Gastroesophageal sphincter (tissue), 4 donors: ENCODE measurements around the gene SLC7A6. TPM values are rescaled to one million over a fixed set of nuclear protein-coding genes. Genes with fewer than 3 reads are reported as not detected.
A peak's percentile ranks its signal among the peaks of the same experiment; 100 is the strongest.

Experiments used
- ATAC-seq: fragments of 150-250 bp; one replicate; pipeline ENCODE4 v1.9.1; 2016; ENCODE audit warnings: mild to moderate bottlenecking, moderate library complexity
- H3K27ac ChIP-seq, 4 donors: fragments of 200-600 bp; sonication (generic) in 3 of 4; 1 replicate in 3 of 4; 2 replicates in 1 of 4; pipeline ENCODE4 v1.5.1; 2016 to 2019
- H3K27me3 ChIP-seq: fragments of 200-600 bp; sonication (generic); one replicate; pipeline ENCODE4 v1.5.1; 2019
- H3K36me3 ChIP-seq, 2 donors: fragments of 200-600 bp; sonication (generic); one replicate each; pipeline ENCODE4 v1.5.1; 2019; ENCODE audit warnings: control low read depth in 1 of 2
- H3K4me1 ChIP-seq, 3 donors: fragments of 200-600 bp; sonication (generic); 1 replicate in 2 of 3; 2 replicates in 1 of 3; pipeline ENCODE4 v1.5.1; 2016 to 2019; ENCODE audit warnings: control low read depth in 2 of 3
- H3K4me3 ChIP-seq, 2 donors: fragments of 200-600 bp; sonication (generic); one replicate each; pipeline ENCODE4 v1.5.1; 2019; ENCODE audit warnings: mild to moderate bottlenecking in 1 of 2, moderate library complexity in 1 of 2
- H3K9me3 ChIP-seq, 3 donors: fragments of 200-600 bp; sonication (generic); one replicate each; pipeline ENCODE4 v1.5.1; 2017 to 2019; ENCODE audit warnings: control low read depth in 2 of 3
- EP300 ChIP-seq: sonication (generic); formaldehyde crosslinking; IDR thresholded peaks from one replicate; pipeline ENCODE4 v1.6.1; 2017; ENCODE audit warnings: antibody characterized with exemption, mild to moderate bottlenecking
- POLR2A ChIP-seq, 2 donors: fragments of 450-650 bp; IDR thresholded peaks; one replicate each; pipeline ENCODE4 v1.6.1; 2017; ENCODE audit warnings: antibody characterized with exemption in 2 of 2, mild to moderate bottlenecking in 2 of 2, moderate library complexity in 1 of 2
- POLR2AphosphoS5 ChIP-seq: sonication (generic); formaldehyde crosslinking; IDR thresholded peaks from one replicate; pipeline ENCODE4 v1.6.1; 2017; ENCODE audit warnings: antibody characterized with exemption
- WGBS, 2 donors: methylation state at CpG; one replicate each; pipeline ENCODE4 v1.1.5; 2018; ENCODE audit warnings: low coverage in 1 of 2; 5-methylcytosine and 5-hydroxymethylcytosine counted together
- total RNA-seq, 4 donors: library from RNA; depleted of rRNA; stranded (reverse); fragments of >200 nt; gene quantifications; one replicate each; pipeline ENCODE4 v1.1.0, GENCODE V29; 2016
- TF ChIP-seq, protein P1 (sequence below), 4 experiments: fragments of 200-600 bp in 2 of 4; fragments of 450-650 bp in 2 of 4; sonication (generic) in 1 of 4; IDR thresholded peaks; one replicate each; pipeline ENCODE4 v1.5.1; 2017 to 2019; ENCODE audit warnings: antibody characterized with exemption in 4 of 4, mild to moderate bottlenecking in 2 of 4, moderate library complexity in 2 of 4

Gene SLC7A6
- total RNA-seq, 4 donors from 2014 or later: 19.1 to 51.5 (median 33.7) TPM

GRCh38 chr16:68269793-68270192 is 5.5 kb downstream of the SLC7A6 start:
- ATAC-seq: no peak

DNA sequence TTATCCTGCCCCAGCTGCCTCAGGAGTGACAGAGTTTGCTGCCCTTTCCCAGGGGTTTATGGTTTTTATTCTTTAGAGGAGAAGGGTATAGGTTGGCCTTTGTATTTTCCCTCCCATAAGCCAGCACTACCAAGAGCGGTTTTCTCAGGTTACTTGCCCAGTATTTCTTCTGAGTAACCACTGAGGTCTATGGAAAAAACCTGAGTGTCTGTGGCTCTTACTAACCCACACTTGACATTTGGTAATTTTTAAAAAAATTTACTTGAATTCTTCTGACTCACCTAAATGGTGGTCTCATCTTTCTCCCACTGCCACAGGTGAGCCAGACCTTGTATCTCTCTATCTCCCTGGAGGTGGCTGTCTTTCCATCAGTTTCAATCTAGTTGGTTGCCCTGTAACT is 6.0 kb downstream of the SLC7A6 start:
- peaks cover 0 to 97% (median 14%) of the 10 kb centered on the region in 3 donors for H3K4me1 ChIP-seq
- H3K27ac ChIP-seq: no peak overlapping the region
- 0 to 40% methylated on average over 1 of the region's 1 CpG for WGBS, 2 donors
- H3K36me3 ChIP-seq: peaks cover 0 to 23% of the 10 kb centered on the region in 2 donors
- H3K4me3 ChIP-seq: no peak overlapping the region
- H3K27me3 ChIP-seq: no peaks in the 10 kb centered on the region
- H3K9me3 ChIP-seq: no peaks in the 10 kb centered on the region
- no peak for TF ChIP-seq POLR2AphosphoS5
- TF ChIP-seq POLR2A (IDR thresholded peaks at IDR 0.05): no peak
- TF ChIP-seq EP300: no peak
- TF ChIP-seq, protein P1, sequence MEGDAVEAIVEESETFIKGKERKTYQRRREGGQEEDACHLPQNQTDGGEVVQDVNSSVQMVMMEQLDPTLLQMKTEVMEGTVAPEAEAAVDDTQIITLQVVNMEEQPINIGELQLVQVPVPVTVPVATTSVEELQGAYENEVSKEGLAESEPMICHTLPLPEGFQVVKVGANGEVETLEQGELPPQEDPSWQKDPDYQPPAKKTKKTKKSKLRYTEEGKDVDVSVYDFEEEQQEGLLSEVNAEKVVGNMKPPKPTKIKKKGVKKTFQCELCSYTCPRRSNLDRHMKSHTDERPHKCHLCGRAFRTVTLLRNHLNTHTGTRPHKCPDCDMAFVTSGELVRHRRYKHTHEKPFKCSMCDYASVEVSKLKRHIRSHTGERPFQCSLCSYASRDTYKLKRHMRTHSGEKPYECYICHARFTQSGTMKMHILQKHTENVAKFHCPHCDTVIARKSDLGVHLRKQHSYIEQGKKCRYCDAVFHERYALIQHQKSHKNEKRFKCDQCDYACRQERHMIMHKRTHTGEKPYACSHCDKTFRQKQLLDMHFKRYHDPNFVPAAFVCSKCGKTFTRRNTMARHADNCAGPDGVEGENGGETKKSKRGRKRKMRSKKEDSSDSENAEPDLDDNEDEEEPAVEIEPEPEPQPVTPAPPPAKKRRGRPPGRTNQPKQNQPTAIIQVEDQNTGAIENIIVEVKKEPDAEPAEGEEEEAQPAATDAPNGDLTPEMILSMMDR (IDR thresholded peaks at IDR 0.05): no peak
- no peak for ATAC-seq

More at GRCh38 chr16:68269793-68270192, 5.5 kb downstream of the SLC7A6 start:
- H3K4me3 ChIP-seq: no peak overlapping the region
- no peaks in the 10 kb centered on the region for H3K27me3 ChIP-seq
- no peaks in the 10 kb centered on the region for H3K9me3 ChIP-seq
- H3K27ac ChIP-seq: no peak overlapping the region
- H3K4me1 ChIP-seq: peaks cover 0 to 96% (median 14%) of the 10 kb centered on the region in 3 donors
- peaks cover 0 to 19% of the 10 kb centered on the region in 2 donors for H3K36me3 ChIP-seq
- 100% methylated on average over 4 of the region's 4 CpGs; no CpG with 5 or more reads in 1 of the 2 donors for WGBS, 2 donors
- TF ChIP-seq POLR2AphosphoS5 (no peak), EP300 (no peak), POLR2A (IDR thresholded peaks at IDR 0.05) (no peak)
- TF ChIP-seq, protein P1 (IDR thresholded peaks at IDR 0.05): no peak

DNA sequence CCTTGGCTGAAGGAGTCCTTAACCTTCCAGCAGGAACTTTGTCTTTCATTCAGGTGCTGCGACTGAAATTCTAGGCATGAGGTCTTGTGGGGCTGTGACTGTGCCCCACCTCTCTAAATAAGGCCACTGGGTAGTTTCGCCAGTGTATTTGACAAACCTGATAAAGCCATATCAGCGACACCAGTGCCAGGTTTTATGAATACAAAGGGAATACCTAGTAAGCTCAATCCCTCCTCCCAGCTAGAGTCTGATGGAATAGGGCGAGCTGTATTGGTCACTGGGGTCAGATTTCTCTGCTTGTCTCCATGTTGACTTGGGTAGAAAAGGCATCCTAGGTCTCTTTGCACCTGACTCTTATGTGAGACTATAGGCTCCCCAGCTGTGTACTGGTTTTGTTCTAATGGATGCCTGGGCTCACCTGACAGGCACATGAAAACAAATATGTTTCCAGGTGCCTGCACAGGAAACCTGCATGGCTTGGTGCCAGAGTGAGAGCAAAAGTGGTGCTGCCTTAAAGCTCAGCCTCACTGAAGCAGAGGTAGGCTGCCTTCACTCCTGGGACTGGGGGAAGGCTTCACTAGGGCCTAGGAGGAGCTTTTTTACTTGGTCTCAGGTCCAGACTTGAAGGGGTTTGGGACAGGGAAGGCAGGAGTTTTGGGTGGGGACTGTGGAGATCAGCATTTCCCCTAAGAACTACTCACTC is 8.3 kb downstream of the SLC7A6 start:
- Histone ChIP-seq H3K9me3 (no peaks in the 10 kb centered on the region), H3K36me3 (peaks cover 0 to 25% of the 10 kb centered on the region in 2 donors), H3K4me3 (no peak overlapping the region), H3K27ac (peak overlapping the region in 1 of 4 donors; percentile 4), H3K27me3 (no peaks in the 10 kb centered on the region), H3K4me1 (peaks cover 0 to 99% (median 17%) of the 10 kb centered on the region in 3 donors)
- ATAC-seq: no peak
- 83 to 94% methylated on average over 3 of the region's 4 CpGs for WGBS, 2 donors
- TF ChIP-seq POLR2A (IDR thresholded peaks at IDR 0.05) (no peak), POLR2AphosphoS5 (no peak), EP300 (no peak)
- TF ChIP-seq, protein P1 (IDR thresholded peaks at IDR 0.05): no peak

- TF ChIP-seq, protein P1 (IDR thresholded peaks at IDR 0.05): no peak
- TF ChIP-seq POLR2A (IDR thresholded peaks at IDR 0.05) (no peak), EP300 (no peak), POLR2AphosphoS5 (no peak)
- H3K36me3 ChIP-seq: peaks cover 0 to 29% of the 10 kb centered on the region in 2 donors
- 60 to 92% methylated on average over 1 to 5 of the region's 5 CpGs for WGBS, 2 donors
- no peaks in the 10 kb centered on the region for H3K9me3 ChIP-seq
- no peak overlapping the region for H3K4me3 ChIP-seq
- H3K27ac ChIP-seq: no peak overlapping the region
- no peak for ATAC-seq
- H3K4me1 ChIP-seq: peaks cover 0 to 95% (median 13%) of the 10 kb centered on the region in 3 donors
- no peaks in the 10 kb centered on the region for H3K27me3 ChIP-seq
Observed at GRCh38 chr16:68273459-68273858, 9.1 kb downstream of the SLC7A6 start.

DNA sequence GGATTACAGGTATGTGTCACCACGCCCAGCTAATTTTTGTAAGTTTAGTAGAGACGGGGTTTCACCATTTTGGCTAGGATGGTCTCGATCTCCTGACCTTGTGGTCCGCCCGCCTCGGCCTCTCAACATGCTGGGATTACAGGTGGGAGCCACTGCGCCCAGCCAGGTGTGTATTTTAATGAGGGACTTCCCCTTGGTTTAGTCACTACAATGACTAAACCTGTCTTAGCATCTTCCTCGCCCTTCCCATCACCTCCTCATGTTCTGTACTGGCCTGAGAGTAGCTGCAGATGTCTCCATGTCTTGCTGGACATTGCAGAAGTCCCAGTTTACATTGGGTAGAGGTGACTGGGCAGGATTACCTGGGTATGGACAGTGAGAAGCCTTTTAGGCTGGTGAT is 9.6 kb downstream of the SLC7A6 start:
- no peak for ATAC-seq
- 80 to 95% methylated on average over 1 to 8 of the region's 8 CpGs for WGBS, 2 donors

More for the DNA sequence above, 9.6 kb downstream of the SLC7A6 start:
- Histone ChIP-seq H3K4me3 (no peak overlapping the region), H3K27ac (peak overlapping the region in 1 of 4 donors; percentile 78), H3K36me3 (peaks cover 0 to 32% of the 10 kb centered on the region in 2 donors), H3K9me3 (no peaks in the 10 kb centered on the region), H3K4me1 (peaks cover 0 to 90% (median 13%) of the 10 kb centered on the region in 3 donors), H3K27me3 (no peaks in the 10 kb centered on the region)
- no peak for TF ChIP-seq POLR2AphosphoS5
- TF ChIP-seq POLR2A (IDR thresholded peaks at IDR 0.05): no peak
- no peak for TF ChIP-seq EP300
- TF ChIP-seq, protein P1 (IDR thresholded peaks at IDR 0.05): no peak
